Activated naive CD4-positive, alpha-beta T cell treated with anti-CD3 and anti-CD28 coated beads, Interleukin-2, amount 50 U/mL, for 72 hours (primary cell): Measurements from ENCODE around the gene HPS5. TPM values are rescaled to one million over a fixed set of nuclear protein-coding genes. Genes with fewer than 3 reads are reported as not detected.
A peak's percentile ranks its signal among the peaks of the same experiment; 100 is the strongest.
"Not testable (repeated sequence)": the region's sequence is repeated elsewhere in the genome, so short reads cannot be mapped to it uniquely, and the experiment has no call there.

Experiments
- ATAC-seq, 2 donors: fragments of 150-1000 bp; cut with Tn5 transposase; 2 replicates each; pipeline ENCODE4 v1.10.0; 2021; ENCODE audit warnings: mild to moderate bottlenecking in 2 of 2, moderate library complexity in 2 of 2
- DNase-seq, 2 donors: peaks; one replicate each; pipeline ENCODE4 v3.0.0; 2021 to 2022; ENCODE audit warnings: low spot score in 2 of 2
- H3K27ac Mint-ChIP-seq, 2 donors: one replicate each; pipeline ENCODE4 v1.8.0; 2022; ENCODE audit warnings: mild to moderate bottlenecking in 2 of 2, mixed read lengths in 2 of 2
- H3K36me3 Mint-ChIP-seq, 2 donors: one replicate each; pipeline ENCODE4 v1.8.0; 2022; ENCODE audit warnings: mixed read lengths in 2 of 2
- H3K9me3 Mint-ChIP-seq, 2 donors: one replicate each; pipeline ENCODE4 v1.8.0; 2022; ENCODE audit warnings: mixed read lengths in 2 of 2
- total RNA-seq, 2 donors: library from RNA; stranded (reverse); gene quantifications; one replicate each; pipeline ENCODE4 v1.2.3, GENCODE V29; 2022

HPS5 gene
- total RNA-seq, 2 donors from 2014 or later: 17.9 to 26.8 TPM

- H3K9me3 Mint-ChIP-seq: no peaks in the 10 kb centered on the region
- ATAC-seq (peak; percentile 73 to 90), DNase-seq (no peak)
- peak overlapping the region; percentile 3 to 62 for H3K27ac Mint-ChIP-seq
- peaks cover 12 to 28% of the 10 kb centered on the region in 2 donors for H3K36me3 Mint-ChIP-seq
These were observed 7.4 kb upstream of the HPS5 start for GRCh38 chr11:18329196-18329870.

DNA sequence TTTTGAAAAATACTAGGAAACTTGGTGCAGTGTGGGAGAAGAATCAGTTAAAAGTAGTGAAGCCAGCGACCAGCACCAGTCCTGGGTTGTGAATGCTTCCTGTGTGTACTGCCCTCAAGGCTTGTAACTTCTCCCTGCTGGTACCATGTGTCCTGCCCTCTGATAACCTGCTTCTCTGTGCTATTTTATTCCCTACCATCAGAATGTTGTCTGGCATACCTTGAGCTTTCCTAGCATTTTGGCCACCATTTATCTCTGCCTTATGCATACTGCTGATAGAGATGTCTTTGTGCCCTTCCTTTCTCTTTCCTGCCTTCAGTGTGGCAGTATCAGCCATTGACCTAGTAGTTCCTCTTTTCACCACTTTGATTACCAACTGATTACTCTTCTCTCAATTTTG lies 2.4 kb upstream of the HPS5 start:
- H3K27ac Mint-ChIP-seq: no peak overlapping the region
- no peak for ATAC-seq
- DNase-seq: no peak
- H3K36me3 Mint-ChIP-seq: peaks cover 5 to 45% of the 10 kb centered on the region in 2 donors
- no peaks in the 10 kb centered on the region for H3K9me3 Mint-ChIP-seq

GRCh38 chr11:18323881-18324280 lies 1.9 kb upstream of the HPS5 start:
- Mint-ChIP-seq H3K27ac (peak overlapping the region; percentile 15 to 97), H3K36me3 (peaks cover 5 to 42% of the 10 kb centered on the region in 2 donors)
- ATAC-seq, H3K9me3 Mint-ChIP-seq, DNase-seq: not testable (repeated sequence)

- peaks cover 5 to 42% of the 10 kb centered on the region in 2 donors for H3K36me3 Mint-ChIP-seq
- ATAC-seq (no peak), DNase-seq (no peak)
These were observed 1.1 kb upstream of the HPS5 start for GRCh38 chr11:18322818-18323570.

DNA sequence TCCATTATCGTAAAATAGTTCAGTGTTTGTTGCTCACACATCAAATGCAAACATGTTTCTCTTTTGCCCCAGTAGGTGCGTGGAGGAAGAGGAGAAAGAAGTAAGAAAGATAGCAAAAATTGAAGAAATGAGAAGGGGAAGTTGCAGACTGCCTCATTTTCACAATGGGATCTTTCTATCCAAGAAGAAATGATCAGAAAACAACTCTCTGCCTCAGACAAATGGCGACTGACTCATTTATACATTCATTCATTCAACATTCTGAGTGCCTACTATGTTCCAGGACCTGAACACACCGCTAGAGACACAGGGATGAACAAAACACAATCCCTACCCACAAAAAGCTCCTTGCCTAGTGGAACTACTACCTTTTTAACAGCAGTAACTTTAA lies 367 bp downstream of the HPS5 start:
- Mint-ChIP-seq H3K9me3 (no peaks in the 10 kb centered on the region), H3K27ac (peak overlapping the region; percentile 97 to 99), H3K36me3 (peaks cover 2 to 42% of the 10 kb centered on the region in 2 donors)
- no peak for DNase-seq
- ATAC-seq: peak; percentile 21 to 28

More at GRCh38 chr11:18322818-18323570, 1.1 kb upstream of the HPS5 start:
- no peaks in the 10 kb centered on the region for H3K9me3 Mint-ChIP-seq
- peak overlapping the region; percentile 97 to 99 for H3K27ac Mint-ChIP-seq

- Mint-ChIP-seq H3K36me3 (peaks cover 0 to 42% of the 10 kb centered on the region in 2 donors), H3K27ac (peak overlapping the region in 1 of 2 donors; percentile 97), H3K9me3 (no peaks in the 10 kb centered on the region)
- ATAC-seq (no peak), DNase-seq (no peak)
These were observed 1.3 kb downstream of the HPS5 start for GRCh38 chr11:18320617-18321016.

DNA sequence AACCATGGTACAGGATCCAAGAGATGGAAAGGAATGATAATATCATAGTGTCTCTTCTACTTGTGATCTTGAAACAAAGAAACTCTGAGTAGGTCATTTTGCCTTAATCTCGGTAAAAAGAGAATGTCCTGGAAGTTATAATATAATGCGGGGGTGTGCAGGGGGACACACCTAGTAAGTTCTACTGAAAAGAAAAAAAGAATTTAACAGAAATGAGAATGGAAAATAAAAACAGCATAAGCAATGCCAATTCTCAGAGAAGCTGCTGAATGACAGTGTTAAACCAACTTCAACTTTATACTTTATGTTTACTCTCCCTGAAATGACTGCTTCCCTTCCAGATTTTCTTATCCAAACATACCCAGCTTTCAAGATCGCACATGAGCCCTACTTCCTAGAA lies 2.0 kb downstream of the HPS5 start:
- ATAC-seq (no peak), DNase-seq (no peak)
- peaks cover 0 to 36% of the 10 kb centered on the region in 2 donors for H3K36me3 Mint-ChIP-seq
- H3K9me3 Mint-ChIP-seq: no peaks in the 10 kb centered on the region
- H3K27ac Mint-ChIP-seq: peak overlapping the region in 1 of 2 donors; percentile 25

DNA sequence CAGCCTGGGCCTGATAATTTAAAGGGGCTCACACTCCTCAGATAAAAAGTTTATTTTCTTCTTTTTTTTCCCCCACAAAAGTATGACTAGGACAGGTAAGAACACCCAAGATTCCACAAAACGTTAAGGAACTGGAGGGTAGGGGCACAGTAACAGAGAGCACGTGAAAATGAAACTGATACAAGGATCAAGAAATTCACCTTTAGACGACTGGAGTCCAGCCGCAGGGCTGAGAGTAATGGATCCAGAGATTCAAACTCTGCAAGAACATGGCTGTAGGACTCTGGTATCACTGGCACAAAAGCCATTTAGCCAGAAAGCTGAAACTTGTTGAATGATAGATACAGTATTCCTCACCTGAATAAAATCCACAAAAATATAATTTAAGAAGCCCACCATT lies 4.4 kb downstream of the HPS5 start:
- ATAC-seq (no peak), DNase-seq (no peak)
- Mint-ChIP-seq H3K36me3 (peaks cover 0 to 14% of the 10 kb centered on the region in 2 donors), H3K9me3 (no peaks in the 10 kb centered on the region), H3K27ac (no peak overlapping the region)

GRCh38 chr11:18315893-18316292 lies 6.0 kb downstream of the HPS5 start:
- ATAC-seq: no peak
- no peaks in the 10 kb centered on the region for H3K36me3 Mint-ChIP-seq

GRCh38 chr11:18314784-18315523 lies 7.0 kb downstream of the HPS5 start:
- ATAC-seq (no peak), DNase-seq (no peak)
- H3K9me3 Mint-ChIP-seq: no peaks in the 10 kb centered on the region
- no peaks in the 10 kb centered on the region for H3K36me3 Mint-ChIP-seq
- peak overlapping the region in 1 of 2 donors; percentile 16 for H3K27ac Mint-ChIP-seq

More at GRCh38 chr11:18315893-18316292, 6.0 kb downstream of the HPS5 start:
- no peaks in the 10 kb centered on the region for H3K9me3 Mint-ChIP-seq
- DNase-seq: no peak
- no peak overlapping the region for H3K27ac Mint-ChIP-seq

- no peak for DNase-seq
- Mint-ChIP-seq H3K27ac (no peak overlapping the region), H3K9me3 (no peaks in the 10 kb centered on the region), H3K36me3 (no peaks in the 10 kb centered on the region)
- ATAC-seq: no peak
These were observed 7.8 kb downstream of the HPS5 start for GRCh38 chr11:18313965-18314763.

DNA sequence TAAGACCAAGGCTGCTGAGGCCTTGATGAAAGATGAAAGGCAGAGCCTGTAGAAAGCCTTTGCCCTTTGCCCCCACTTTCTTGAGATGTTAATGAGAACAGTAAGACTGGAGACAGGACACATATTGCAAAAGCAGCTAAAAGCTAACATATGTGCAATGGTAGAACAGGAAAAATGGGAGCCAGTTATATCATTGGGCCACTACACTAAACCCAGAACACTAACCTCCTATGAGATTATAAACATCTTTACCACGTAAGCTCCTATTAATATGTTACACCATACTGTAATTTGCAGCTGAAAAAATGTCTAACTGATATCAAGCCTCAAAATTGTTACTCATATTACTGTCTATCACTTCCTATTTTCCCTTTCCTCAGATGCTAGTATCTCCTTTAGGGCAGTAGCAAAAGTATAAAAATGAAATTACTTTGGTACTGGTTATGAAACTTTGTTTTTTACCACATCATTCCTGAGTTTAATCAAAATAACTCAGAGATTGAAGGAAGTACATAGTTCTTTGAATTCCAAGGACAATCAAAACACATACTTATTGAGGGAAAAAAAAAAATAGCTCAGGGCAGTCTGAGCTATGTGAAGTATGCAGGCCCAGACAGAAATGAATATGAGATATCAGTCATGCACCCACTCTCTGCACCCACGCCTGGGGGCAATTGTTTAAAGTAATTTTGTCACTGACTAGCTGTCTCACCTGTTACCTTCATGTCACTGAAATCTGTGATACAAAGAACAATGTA lies 9.1 kb downstream of the HPS5 start:
- DNase-seq (no peak), ATAC-seq (peak in 1 of 2 donors; percentile 70)
- Mint-ChIP-seq H3K9me3 (no peaks in the 10 kb centered on the region), H3K36me3 (no peaks in the 10 kb centered on the region), H3K27ac (no peak overlapping the region)

DNA sequence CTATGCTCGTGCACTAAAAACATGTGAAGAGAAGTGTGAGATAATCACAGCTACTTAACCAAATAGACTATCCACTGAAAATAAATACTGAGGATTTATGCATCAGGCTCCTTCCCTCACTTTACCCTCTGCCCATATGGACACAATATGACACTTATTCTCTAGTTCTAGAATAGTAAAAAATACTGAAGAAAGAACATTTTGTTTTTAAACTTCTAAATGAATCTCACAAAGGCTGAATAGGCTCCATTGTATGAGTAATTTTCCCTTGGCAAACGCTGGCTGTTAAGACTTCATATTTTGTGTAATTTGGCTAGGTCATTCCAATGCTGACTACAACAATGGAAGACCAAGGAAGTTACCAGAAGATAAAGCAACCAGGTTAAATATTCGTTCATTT lies 9.9 kb downstream of the HPS5 start:
- ATAC-seq (no peak), DNase-seq (no peak)
- H3K36me3 Mint-ChIP-seq: no peaks in the 10 kb centered on the region
- H3K9me3 Mint-ChIP-seq: no peaks in the 10 kb centered on the region
- peak overlapping the region in 1 of 2 donors; percentile 19 for H3K27ac Mint-ChIP-seq

GRCh38 chr11:18310800-18311340 lies 11.1 kb downstream of the HPS5 start:
- H3K9me3 Mint-ChIP-seq: no peaks in the 10 kb centered on the region
- H3K27ac Mint-ChIP-seq: peak overlapping the region in 1 of 2 donors; percentile 29
- ATAC-seq (no peak), DNase-seq (no peak)
- H3K36me3 Mint-ChIP-seq: peaks cover 0 to 4% of the 10 kb centered on the region in 2 donors

GRCh38 chr11:18309691-18310090 lies 12.2 kb downstream of the HPS5 start:
- Mint-ChIP-seq H3K27ac (no peak overlapping the region), H3K36me3 (peaks cover 0 to 5% of the 10 kb centered on the region in 2 donors), H3K9me3 (no peaks in the 10 kb centered on the region)
- no peak for DNase-seq
- ATAC-seq: no peak
